GM06990 (cell line): ENCODE results near the gene KLHL17.

ENCODE experiments used
- DNase-seq: peaks from one replicate; pipeline ENCODE4 v3.0.0-alpha.2; 2011; ENCODE audit not compliant: insufficient read length; ENCODE audit errors: extremely low read depth
- H3K27me3 ChIP-seq: replicated peaks from 2 replicates; pipeline ENCODE4 v1.6.0; 2011; ENCODE audit warnings: low read length; ENCODE audit not compliant: control insufficient read depth, insufficient read depth
- H3K36me3 ChIP-seq: 2 replicates; pipeline ENCODE4 v1.5.1; 2011; ENCODE audit warnings: low read length; ENCODE audit not compliant: control insufficient read depth, insufficient read depth
- H3K4me3 ChIP-seq: replicated peaks from 2 replicates; pipeline ENCODE4 v1.5.1; 2011; ENCODE audit warnings: low read depth, mild to moderate bottlenecking, control low read depth, low read length
- CTCF ChIP-seq: IDR thresholded peaks from 2 replicates; pipeline ENCODE4 v1.5.1; 2011; ENCODE audit warnings: low read length, control low read depth, mild to moderate bottlenecking, inconsistent platforms; ENCODE audit not compliant: insufficient read depth, poor library complexity, severe bottlenecking

Gene KLHL17

GRCh38 chr1:938711-939489, 21.5 kb upstream of the KLHL17 start:
- no peak overlapping the region for H3K4me3 ChIP-seq
- DNase-seq = no peak
- no peaks in the 10 kb centered on the region for H3K36me3 ChIP-seq
- peaks cover 4% of the 10 kb centered on the region; the same call in 1 of the 2 replicates for H3K27me3 ChIP-seq
- TF ChIP-seq CTCF = no peak

GRCh38 chr1:939511-940106, 20.8 kb upstream of the KLHL17 start:
- no peak for DNase-seq
- TF ChIP-seq CTCF = no peak
- Histone ChIP-seq H3K36me3 (no peaks in the 10 kb centered on the region), H3K4me3 (peak overlapping the region; percentile 10; the same call in 1 of the 2 replicates), H3K27me3 (peaks cover 4% of the 10 kb centered on the region; the same call in 1 of the 2 replicates)

- peak; percentile 52 for DNase-seq
- TF ChIP-seq CTCF = no peak
- Histone ChIP-seq H3K27me3 (peaks cover 4% of the 10 kb centered on the region; the same call in 1 of the 2 replicates), H3K4me3 (peak overlapping the region; percentile 27), H3K36me3 (peaks cover 4% of the 10 kb centered on the region)
Observed at GRCh38 chr1:940107-941014, 20.0 kb upstream of the KLHL17 start.

- Histone ChIP-seq H3K4me3 (no peak overlapping the region; the same call in 1 of the 2 replicates), H3K27me3 (peaks cover 4% of the 10 kb centered on the region; the same call in 1 of the 2 replicates), H3K36me3 (peaks cover 6% of the 10 kb centered on the region)
- TF ChIP-seq CTCF = no peak
- DNase-seq = no peak
Observed at GRCh38 chr1:941015-941587, 19.3 kb upstream of the KLHL17 start.

- peaks cover 10% of the 10 kb centered on the region for H3K36me3 ChIP-seq
- H3K27me3 ChIP-seq = peaks cover 4% of the 10 kb centered on the region; the same call in 1 of the 2 replicates
- no peak for DNase-seq
- no peak overlapping the region; the same call in 1 of the 2 replicates for H3K4me3 ChIP-seq
- TF ChIP-seq CTCF = no peak
Observed at GRCh38 chr1:941588-942383, 18.6 kb upstream of the KLHL17 start.
